Measurements from ENCODE around the gene DISP3.

GRCh38 chr1:11541236-11541635, 62.3 kb downstream of the DISP3 start:
- TF ChIP-seq POLR2A (IDR thresholded peaks at IDR 0.05) (no peak), CTCF (IDR thresholded peaks at IDR 0.05 in 8 of 11, conservative IDR thresholded peaks at IDR 0.05 in 3 of 11) (no peak), POLR2AphosphoS5 (IDR thresholded peaks at IDR 0.05) (no peak)

Measured in spleen (tissue), 7 donors.